Measurements from ENCODE around the gene HHAT. TPM values are rescaled to one million over a fixed set of nuclear protein-coding genes. Genes with fewer than 3 reads are reported as not detected.

HHAT gene
- total and polyA plus RNA-seq, 2 of the 4 experiments (the other 2 are of a cell fraction): 1.7 to 2.5 TPM

DNA sequence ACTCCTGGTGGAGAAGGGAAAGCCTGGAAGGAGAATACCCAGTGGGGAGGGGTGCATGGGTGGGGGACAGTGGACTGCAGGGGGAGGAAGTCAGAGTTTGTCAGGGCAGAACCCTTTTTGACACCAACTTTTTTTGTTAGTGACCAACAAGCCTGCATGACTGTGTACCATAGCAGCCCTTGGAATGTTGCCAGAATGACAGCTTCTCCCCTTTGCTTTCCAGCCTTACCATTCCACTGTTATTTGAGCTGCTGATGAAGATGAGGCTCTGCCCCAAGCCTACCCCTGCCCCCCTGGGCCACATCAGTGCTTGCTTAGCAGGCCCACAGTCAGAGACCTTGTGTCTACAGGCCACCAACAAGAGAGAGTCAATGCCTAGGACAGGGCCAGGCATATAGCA is 341.2 kb downstream of the HHAT start:
- Histone ChIP-seq H3K23ac (ENCODE audit: low read depth, low read length) (no peak overlapping the region), H2BK120ac (ENCODE audit: low read depth, low read length) (no peak overlapping the region), H3K4me2 (ENCODE audit: low read depth, low read length) (no peak overlapping the region), H4K8ac (ENCODE audit: low read depth in 2 of 2, low read length in 2 of 2) (no peak overlapping the region), H3K14ac (replicated peaks; ENCODE audit: low read depth, low read length) (no peak overlapping the region), H3K4me3 (ENCODE audit: insufficient read depth, low read depth, low read length) (no peak overlapping the region), H3K27ac (ENCODE audit: insufficient read depth, low read length) (no peak overlapping the region), H3K4ac (ENCODE audit: low read depth, low read length) (no peak overlapping the region), H3K9ac (ENCODE audit: low read depth, low read length) (no peak overlapping the region), H2BK15ac (ENCODE audit: low read depth, low read length) (no peak overlapping the region), H2BK5ac (ENCODE audit: low read depth, low read length, poor library complexity, severe bottlenecking) (no peak overlapping the region), H3K9me3 (ENCODE audit: control insufficient read depth, insufficient read depth, low read length) (no peaks in the 10 kb centered on the region), H3K27me3 (ENCODE audit: control insufficient read depth, insufficient read depth, low read length) (no peaks in the 10 kb centered on the region), H3K36me3 (ENCODE audit: control insufficient read depth, insufficient read depth, low read length) (no peaks in the 10 kb centered on the region), H3K18ac (ENCODE audit: low read depth, low read length) (no peak overlapping the region), H2AK9ac (replicated peaks; ENCODE audit: low read depth, low read length, poor library complexity) (no peak overlapping the region), H4K20me1 (ENCODE audit: insufficient read depth, low read length) (no peaks in the 10 kb centered on the region), H2AK5ac (ENCODE audit: low read depth, low read length) (no peak overlapping the region), H2AFZ (replicated peaks; ENCODE audit: low read length, poor library complexity) (no peak overlapping the region), H4K91ac (ENCODE audit: insufficient read depth, low read depth, low read length) (no peak overlapping the region), H4K5ac (ENCODE audit: low read depth, low read length) (no peak overlapping the region), H3K79me1 (ENCODE audit: low read depth in 1 of 2, low read length in 2 of 2) (no peaks in the 10 kb centered on the region), H2BK20ac (ENCODE audit: low read depth, low read length) (no peak overlapping the region), H3K4me1 (ENCODE audit: control insufficient read depth, insufficient read depth, low read length) (no peaks in the 10 kb centered on the region), H3K56ac (ENCODE audit: extremely low read depth, insufficient read depth, low read length) (no peak overlapping the region), H3K9me1 (ENCODE audit: insufficient read depth, low read length) (no peaks in the 10 kb centered on the region)
- dilution Hi-C loops (cut with HindIII; ENCODE audit: low sequenced_read_pairs, unreplicated experiment): no loop called here
- DNase-seq (no peak), ATAC-seq (ENCODE audit: low read depth) (no peak)
- POLR2A ChIA-PET (ENCODE audit: unreplicated experiment): no interaction called here
- BruUV-seq (replicated peaks): no TSS peak
- CTCF ChIA-PET: no interaction called here
- TF ChIP-seq CEBPB (IDR thresholded peaks at IDR 0.05; ENCODE audit: low read depth, low read length): no peak
- no peak for TF ChIP-seq RCOR1 (IDR thresholded peaks at IDR 0.05; ENCODE audit: insufficient replicate concordance, low read length)
- TF ChIP-seq RAD21 (IDR thresholded peaks at IDR 0.05; ENCODE audit: low read length): no peak
- TF ChIP-seq RFX5 (IDR thresholded peaks at IDR 0.05; ENCODE audit: low read depth, low read length): no peak
- in situ Hi-C loops (cut with MboI; ENCODE audit: low sequenced_read_pairs): no loop called here
- intact Hi-C loops (cut with micrococcal nuclease): no loop called here
